ENCODE data around the gene TXNDC15.
A peak's percentile ranks its signal among the peaks of the same experiment; 100 is the strongest.
"Not testable (repeated sequence)": the region's sequence is repeated elsewhere in the genome, so short reads cannot be mapped to it uniquely, and the experiment has no call there.

TXNDC15 gene

DNA sequence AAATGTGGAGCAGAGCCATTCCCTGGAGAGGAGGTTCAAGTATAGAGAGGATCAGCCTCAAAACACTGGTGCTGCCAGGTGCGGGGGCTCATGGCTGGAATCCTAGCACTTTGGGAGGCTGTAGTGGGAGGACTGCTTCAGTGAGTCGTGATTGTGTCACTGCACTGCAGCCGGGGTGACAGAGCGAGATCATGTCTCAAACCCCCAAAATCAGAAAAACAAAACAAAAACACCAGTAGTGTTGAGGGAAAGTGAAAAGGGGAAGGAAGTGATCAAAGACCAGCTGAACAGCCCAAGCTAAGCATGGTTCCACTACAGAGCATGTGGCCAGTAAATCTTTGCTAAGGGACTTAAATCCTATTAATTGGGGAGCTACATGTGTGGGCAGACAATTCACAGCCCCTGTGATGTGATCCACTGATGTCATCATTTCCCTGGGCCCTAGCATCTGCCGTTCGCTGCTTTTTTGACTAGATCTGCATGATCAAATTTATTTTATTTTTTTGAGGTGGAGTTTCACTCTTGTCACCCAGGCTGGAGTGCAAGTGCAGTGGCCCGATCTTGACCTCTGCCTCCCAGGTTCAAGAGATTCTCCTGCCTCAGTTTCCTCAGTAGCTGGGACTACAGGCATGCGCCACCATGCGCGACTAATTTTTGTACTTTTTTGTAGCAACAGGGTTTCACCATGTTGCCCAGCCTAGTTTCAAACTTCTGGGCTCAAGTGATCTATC, 28.1 kb downstream of the TXNDC15 start:
- H3K4me3 ChIP-seq (ENCODE audit: low read depth, low read length): no peak overlapping the region
- TF ChIP-seq, protein P1, sequence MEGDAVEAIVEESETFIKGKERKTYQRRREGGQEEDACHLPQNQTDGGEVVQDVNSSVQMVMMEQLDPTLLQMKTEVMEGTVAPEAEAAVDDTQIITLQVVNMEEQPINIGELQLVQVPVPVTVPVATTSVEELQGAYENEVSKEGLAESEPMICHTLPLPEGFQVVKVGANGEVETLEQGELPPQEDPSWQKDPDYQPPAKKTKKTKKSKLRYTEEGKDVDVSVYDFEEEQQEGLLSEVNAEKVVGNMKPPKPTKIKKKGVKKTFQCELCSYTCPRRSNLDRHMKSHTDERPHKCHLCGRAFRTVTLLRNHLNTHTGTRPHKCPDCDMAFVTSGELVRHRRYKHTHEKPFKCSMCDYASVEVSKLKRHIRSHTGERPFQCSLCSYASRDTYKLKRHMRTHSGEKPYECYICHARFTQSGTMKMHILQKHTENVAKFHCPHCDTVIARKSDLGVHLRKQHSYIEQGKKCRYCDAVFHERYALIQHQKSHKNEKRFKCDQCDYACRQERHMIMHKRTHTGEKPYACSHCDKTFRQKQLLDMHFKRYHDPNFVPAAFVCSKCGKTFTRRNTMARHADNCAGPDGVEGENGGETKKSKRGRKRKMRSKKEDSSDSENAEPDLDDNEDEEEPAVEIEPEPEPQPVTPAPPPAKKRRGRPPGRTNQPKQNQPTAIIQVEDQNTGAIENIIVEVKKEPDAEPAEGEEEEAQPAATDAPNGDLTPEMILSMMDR (IDR thresholded peaks at IDR 0.05; ENCODE audit: borderline replicate concordance, insufficient read depth, low read depth, low read length): no peak

DNA sequence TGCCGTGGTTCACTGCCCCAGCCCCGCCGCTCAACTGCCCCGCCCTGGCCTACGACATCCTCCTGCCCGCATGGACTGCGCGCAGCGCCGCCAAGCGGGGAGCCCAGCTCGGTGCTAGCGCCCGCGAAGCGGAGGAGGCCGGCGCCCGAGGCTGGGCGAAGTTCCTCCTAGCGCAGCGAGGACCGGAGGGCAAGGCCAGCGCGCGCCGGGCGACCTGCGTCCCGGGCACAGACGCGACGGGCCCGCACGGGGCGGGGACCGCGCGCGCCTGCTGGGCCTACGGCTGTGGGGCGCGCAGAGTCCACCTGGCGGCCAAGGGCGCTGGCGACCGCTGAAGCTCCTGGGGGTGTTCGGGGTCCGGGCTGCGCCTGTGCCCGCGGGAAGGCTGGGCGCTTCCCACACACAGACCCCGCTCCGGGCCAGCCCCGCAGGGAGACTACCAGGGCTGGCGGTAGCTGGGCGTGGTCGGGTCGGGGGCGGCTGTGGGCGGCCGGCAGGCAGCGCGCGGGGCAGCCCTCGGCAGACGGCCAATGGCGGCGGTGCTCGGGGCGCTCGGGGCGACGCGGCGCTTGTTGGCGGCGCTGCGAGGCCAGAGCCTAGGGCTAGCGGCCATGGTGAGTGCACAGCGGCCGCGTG, 30.6 kb downstream of the TXNDC15 start, which contains the start of gene PCBD2:
TSS of gene PCBD2 (plus strand) at position 522 of the 636 bp plus-strand sequence. CDS start at position 531, 9 bp downstream.
- peak within 1 kb of the TSS; percentile 92 for H3K4me3 ChIP-seq (ENCODE audit: low read depth, low read length)
- TF ChIP-seq, protein P1 (IDR thresholded peaks at IDR 0.05; ENCODE audit: borderline replicate concordance, insufficient read depth, low read depth, low read length): peak; percentile 98

DNA sequence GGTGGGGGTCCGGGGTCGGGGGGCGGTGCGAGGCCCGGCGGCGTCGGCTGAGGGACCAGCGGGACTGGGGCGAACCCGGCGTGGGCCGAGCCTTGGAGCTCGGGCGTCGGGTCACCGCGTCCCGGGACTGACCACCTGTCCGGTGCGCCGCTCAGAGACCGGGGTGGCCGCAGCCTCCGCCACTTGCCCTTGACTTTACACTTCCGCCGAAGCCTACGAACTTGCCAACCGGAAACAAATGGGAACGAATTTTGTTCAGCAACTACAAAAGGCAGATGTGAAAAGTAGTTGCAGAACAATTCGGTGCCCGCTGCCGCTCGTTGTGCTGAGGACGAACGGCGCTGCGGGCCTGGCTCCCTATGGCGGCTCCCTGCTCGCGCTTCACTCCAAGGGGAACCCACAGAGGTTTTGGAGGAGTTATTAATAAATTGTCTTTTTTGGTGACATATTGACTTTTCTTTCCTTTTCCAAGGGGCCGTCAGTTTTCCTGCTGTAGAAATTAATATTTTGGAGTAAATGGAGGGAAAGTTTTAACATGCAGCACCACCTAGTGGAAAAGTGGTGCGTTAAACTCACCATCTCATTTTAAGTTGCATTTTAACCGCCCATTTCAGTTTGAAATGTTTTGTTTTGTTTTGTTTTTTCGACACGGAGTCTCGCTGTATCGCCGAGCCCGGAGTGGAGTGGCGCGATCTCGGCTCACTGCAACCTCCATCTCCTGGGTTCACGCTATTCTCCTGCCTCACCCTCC, 31.2 kb downstream of the TXNDC15 start:
- peak overlapping the region; percentile 92 for H3K4me3 ChIP-seq (ENCODE audit: low read depth, low read length)
- TF ChIP-seq, protein P1 (IDR thresholded peaks at IDR 0.05; ENCODE audit: borderline replicate concordance, insufficient read depth, low read depth, low read length): peak; percentile 39

DNA sequence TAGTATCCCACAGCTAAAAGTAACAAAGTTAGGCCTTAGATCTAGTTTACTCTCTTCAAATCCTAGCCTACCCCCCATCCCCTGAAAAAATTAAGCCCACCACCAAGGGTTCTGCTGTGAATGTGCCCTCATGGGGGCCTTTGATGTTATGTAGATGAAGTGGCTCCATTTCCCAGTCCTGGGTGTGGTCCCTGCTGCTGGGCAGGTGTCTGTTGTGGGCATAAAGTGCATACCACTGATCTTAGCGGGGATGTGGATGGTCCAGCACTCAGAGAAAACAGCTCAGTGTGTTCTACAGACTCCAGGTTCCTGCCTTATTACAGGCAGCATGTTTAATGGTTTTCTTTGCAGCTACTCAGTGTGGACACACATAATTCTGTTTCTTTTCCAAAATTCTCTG, 32.6 kb downstream of the TXNDC15 start:
- no peak overlapping the region for H3K4me3 ChIP-seq (ENCODE audit: low read depth, low read length)
- TF ChIP-seq, protein P1 (IDR thresholded peaks at IDR 0.05; ENCODE audit: borderline replicate concordance, insufficient read depth, low read depth, low read length): no peak

DNA sequence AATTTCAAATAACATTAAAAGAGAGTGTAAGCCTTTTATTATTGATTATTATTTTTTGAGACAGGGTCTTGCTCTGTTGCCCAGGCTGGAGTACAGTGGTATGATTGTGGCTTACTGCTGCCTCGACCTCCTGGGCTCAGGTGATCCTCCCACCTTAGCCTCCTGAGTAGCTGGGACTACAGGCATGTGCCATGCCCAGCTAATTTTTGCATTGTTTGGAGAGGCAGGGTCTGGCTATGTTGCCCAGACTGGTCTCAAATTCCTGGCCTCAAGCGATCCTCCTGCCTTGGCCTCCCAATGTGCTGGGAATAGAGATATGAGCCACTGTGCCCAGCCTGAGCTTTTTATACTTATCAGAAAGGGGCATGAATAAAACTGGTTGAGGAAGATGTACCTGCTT, 36.6 kb downstream of the TXNDC15 start:
- not testable (repeated sequence) for H3K4me3 ChIP-seq (ENCODE audit: low read depth, low read length)

DNA sequence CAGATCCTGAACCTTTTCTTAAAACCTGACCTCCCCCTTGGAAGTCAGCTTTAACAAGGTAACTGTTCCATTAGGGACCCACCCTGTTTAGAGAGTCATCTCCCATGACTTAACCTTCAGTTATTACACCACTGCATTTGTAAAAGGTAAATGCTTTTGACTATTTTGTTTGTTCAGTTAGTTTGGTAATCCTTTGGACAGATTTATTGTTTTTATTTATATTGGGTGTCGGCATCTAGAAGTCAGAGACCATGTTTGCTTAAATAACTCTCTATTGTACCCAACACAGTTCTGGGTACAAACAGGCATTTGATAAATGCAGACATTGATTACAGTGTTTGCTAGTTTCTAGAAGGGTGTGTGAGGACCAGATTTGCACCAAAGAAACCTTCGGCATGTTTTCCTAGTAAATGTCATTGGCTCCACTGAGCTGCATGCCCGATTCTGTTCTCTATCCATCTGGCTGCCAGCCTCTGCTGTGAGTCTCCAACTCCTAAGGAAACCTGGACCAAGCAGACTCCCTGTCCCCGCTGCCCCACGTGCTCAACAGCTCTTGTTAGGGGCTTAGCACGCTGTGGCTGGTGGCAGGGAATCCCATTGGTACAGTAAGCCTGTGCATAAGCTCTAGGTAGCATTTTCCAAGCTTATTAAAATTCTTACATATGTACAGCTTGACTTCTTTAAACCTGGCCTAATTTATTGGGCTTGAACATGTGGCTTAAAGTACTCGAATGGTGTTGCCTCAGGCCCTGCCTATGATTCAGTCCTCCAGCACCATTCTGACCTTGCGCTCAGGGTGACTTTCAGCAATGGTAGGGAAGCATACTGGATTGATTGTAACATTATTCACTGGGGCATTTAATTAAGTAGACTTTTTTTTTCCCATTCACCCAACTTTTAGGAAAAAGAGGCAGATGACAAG, 37.4 kb downstream of the TXNDC15 start:
- TF ChIP-seq, protein P1 (IDR thresholded peaks at IDR 0.05; ENCODE audit: borderline replicate concordance, insufficient read depth, low read depth, low read length): no peak
- H3K4me3 ChIP-seq (ENCODE audit: low read depth, low read length): no peak overlapping the region

DNA sequence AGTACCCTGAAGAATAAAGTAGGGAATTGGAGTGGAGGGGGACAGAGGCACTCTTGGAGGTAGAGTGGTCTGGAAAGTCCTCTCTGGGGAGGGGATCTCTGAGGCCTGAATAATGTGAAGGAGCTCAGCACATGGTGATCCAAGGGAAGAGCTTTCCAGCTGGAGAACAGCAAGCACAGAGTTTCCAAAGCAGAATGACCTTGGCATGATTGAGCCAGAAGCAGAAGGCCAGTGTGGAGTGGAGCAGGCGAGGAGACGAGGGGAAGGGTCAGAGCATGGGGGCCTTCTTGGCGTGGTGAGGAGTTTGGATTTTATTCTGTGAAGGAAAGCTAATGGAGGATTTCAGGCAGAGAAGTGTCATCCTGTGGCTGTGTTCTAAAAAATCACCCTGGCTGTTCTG, 39.1 kb downstream of the TXNDC15 start:
- TF ChIP-seq, protein P1 (IDR thresholded peaks at IDR 0.05; ENCODE audit: borderline replicate concordance, insufficient read depth, low read depth, low read length): no peak

More for the DNA sequence above, 39.1 kb downstream of the TXNDC15 start:
- no peak overlapping the region for H3K4me3 ChIP-seq (ENCODE audit: low read depth, low read length)

Measured in GM12875 (cell line).